HepG2 (cell line): ENCODE measurements around the gene PLBD2. TPM values are rescaled to one million over a fixed set of nuclear protein-coding genes. Genes with fewer than 3 reads are reported as not detected.

Experiments
- ADNP ChIP-seq: sonication (generic); formaldehyde crosslinking; IDR thresholded peaks from 2 replicates; pipeline ENCODE4 v1.4.0; 2020; ENCODE audit warnings: missing genetic modification reagents
- BCL6 ChIP-seq: IDR thresholded peaks from 2 replicates; pipeline ENCODE4 v1.6.1; 2016; ENCODE audit warnings: missing genetic modification reagents, missing compliant biosample characterization
- FUBP1 ChIP-seq: sonication (generic); formaldehyde crosslinking; IDR thresholded peaks from 2 replicates; pipeline ENCODE4 v1.5.1; 2020; ENCODE audit warnings: missing genetic modification reagents, mild to moderate bottlenecking, borderline replicate concordance
- HNF4A ChIP-seq: sonication (generic); formaldehyde crosslinking; IDR thresholded peaks from 2 replicates; pipeline ENCODE4 v1.4.0; 2020; ENCODE audit warnings: missing genetic modification reagents
- HNF4G ChIP-seq, 2 experiments: sonication (generic) in 1 of 2; formaldehyde crosslinking in 1 of 2; IDR thresholded peaks; 2 replicates each; pipeline versions ENCODE4 v1.4.0 to v1.6.1; 2011 to 2020; ENCODE audit warnings: borderline replicate concordance in 2 of 2, low read depth in 2 of 2, mild to moderate bottlenecking in 2 of 2, low read length in 1 of 2, missing genetic modification reagents in 1 of 2, moderate library complexity in 1 of 2
- HNRNPH1 ChIP-seq: fragments of 200-400 bp; formaldehyde crosslinking; optimal IDR thresholded peaks from 2 replicates; pipeline ENCODE3; 2017; ENCODE audit warnings: mild to moderate bottlenecking, low read depth, low read length
- JDP2 ChIP-seq: sonication (generic); formaldehyde crosslinking; IDR thresholded peaks from 2 replicates; pipeline ENCODE4 v1.8.1; 2022; ENCODE audit warnings: missing genetic modification reagents, borderline replicate concordance
- KAT8 ChIP-seq: IDR thresholded peaks from 2 replicates; pipeline ENCODE4 v1.6.1; 2016; ENCODE audit warnings: missing genetic modification reagents, missing compliant biosample characterization
- MAZ ChIP-seq, 2 experiments: sonication (generic) in 1 of 2; formaldehyde crosslinking in 1 of 2; IDR thresholded peaks; 2 replicates each; pipeline versions ENCODE4 v1.5.0 to v1.6.1; 2012 to 2020; ENCODE audit warnings: low read depth in 2 of 2, mild to moderate bottlenecking in 2 of 2, borderline replicate concordance in 1 of 2, improper control_type of control experiment in 1 of 2, low read length in 1 of 2, missing genetic modification reagents in 1 of 2, moderate library complexity in 1 of 2
- MEIS1 ChIP-seq: sonication (generic); formaldehyde crosslinking; IDR thresholded peaks from 2 replicates; pipeline ENCODE4 v1.9.0; 2021; ENCODE audit warnings: mild to moderate bottlenecking, missing genetic modification reagents, moderate library complexity, borderline replicate concordance
- MIER3 ChIP-seq: IDR thresholded peaks from 2 replicates; pipeline ENCODE4 v1.6.1; 2016; ENCODE audit warnings: missing compliant biosample characterization, borderline replicate concordance
- PHF5A ChIP-seq: IDR thresholded peaks from one replicate; pipeline ENCODE4 v1.6.1; 2018; ENCODE audit warnings: low read depth, missing genetic modification reagents; ENCODE audit not compliant: unreplicated experiment
- PHF8 ChIP-seq: sonication (generic); formaldehyde crosslinking; IDR thresholded peaks from 2 replicates; pipeline ENCODE4 v1.5.0; 2020; ENCODE audit warnings: missing genetic modification reagents
- TEAD2 ChIP-seq: sonication (generic); formaldehyde crosslinking; IDR thresholded peaks from 2 replicates; pipeline ENCODE4 v1.9.0; 2021; ENCODE audit warnings: missing genetic modification reagents
- ZBTB42 ChIP-seq: sonication (generic); formaldehyde crosslinking; IDR thresholded peaks from 2 replicates; pipeline ENCODE4 v1.5.0; 2020; ENCODE audit warnings: mild to moderate bottlenecking, missing genetic modification reagents
- ZFP36 ChIP-seq: fragments of 150-350 bp; IDR thresholded peaks from 2 replicates; pipeline ENCODE4 v1.6.1; 2018; ENCODE audit warnings: borderline replicate concordance, low read length, low read depth; ENCODE audit not compliant: partially characterized antibody
- ZMYM3 ChIP-seq: sonication (generic); formaldehyde crosslinking; IDR thresholded peaks from 2 replicates; pipeline ENCODE4 v1.5.1; 2020; ENCODE audit warnings: mild to moderate bottlenecking, missing genetic modification reagents
- ZNF280B ChIP-seq: sonication (generic); formaldehyde crosslinking; IDR thresholded peaks from 2 replicates; pipeline ENCODE4 v1.5.0; 2020; ENCODE audit warnings: missing genetic modification reagents, mild to moderate bottlenecking, borderline replicate concordance
- ZSCAN31 ChIP-seq: sonication (generic); formaldehyde crosslinking; IDR thresholded peaks from 2 replicates; pipeline ENCODE4 v1.5.0; 2020; ENCODE audit warnings: low read depth, mild to moderate bottlenecking, missing genetic modification reagents
- polyA plus RNA-seq, 8 experiments: library from polyadenylated mRNA; depleted of rRNA in 3 of 8; stranded (reverse) in 7 of 8; unstranded in 1 of 8; fragments of >200 nt; fragmentation: Illumina TruSeq in 4 of 8; extraction: Trizol in 4 of 8; gene quantifications; 2 replicates each; pipeline versions ENCODE4 v1.2.1 to v1.2.3, GENCODE V29; 2011 to 2016; ENCODE audit warnings: low read depth in 4 of 8, missing spikeins in 1 of 8, mixed read lengths in 1 of 8; ENCODE audit not compliant: insufficient read depth in 1 of 8
- total RNA-seq, 5 experiments: library from RNA; depleted of rRNA; stranded (reverse); fragments of >200 nt; fragmentation: Illumina TruSeq; extraction: Trizol; gene quantifications; 2 replicates each; pipeline ENCODE4 v1.2.3, GENCODE V29; 2016; ENCODE audit warnings: low read depth in 1 of 5
- TF ChIP-seq, protein P1 (sequence below): sonication (generic); formaldehyde crosslinking; IDR thresholded peaks from 2 replicates; pipeline ENCODE4 v1.8.1; 2023; ENCODE audit warnings: mild to moderate bottlenecking, inconsistent platforms, moderate library complexity, missing genetic modification reagents, borderline replicate concordance
- TF ChIP-seq, protein P2 (sequence below): sonication (generic); formaldehyde crosslinking; IDR thresholded peaks from 2 replicates; pipeline ENCODE4 v1.4.0; 2020; ENCODE audit warnings: mild to moderate bottlenecking, missing genetic modification reagents
- TF ChIP-seq, protein P3 (sequence below): sonication (generic); formaldehyde crosslinking; IDR thresholded peaks from 2 replicates; pipeline ENCODE4 v1.4.0; 2020; ENCODE audit warnings: missing genetic modification reagents

The PLBD2 gene
- total and polyA plus RNA-seq, 2 of the 13 experiments (the other 11 are each of a cell fraction or from before 2014, with no cell fraction given): 6.7 to 8.5 TPM

DNA sequence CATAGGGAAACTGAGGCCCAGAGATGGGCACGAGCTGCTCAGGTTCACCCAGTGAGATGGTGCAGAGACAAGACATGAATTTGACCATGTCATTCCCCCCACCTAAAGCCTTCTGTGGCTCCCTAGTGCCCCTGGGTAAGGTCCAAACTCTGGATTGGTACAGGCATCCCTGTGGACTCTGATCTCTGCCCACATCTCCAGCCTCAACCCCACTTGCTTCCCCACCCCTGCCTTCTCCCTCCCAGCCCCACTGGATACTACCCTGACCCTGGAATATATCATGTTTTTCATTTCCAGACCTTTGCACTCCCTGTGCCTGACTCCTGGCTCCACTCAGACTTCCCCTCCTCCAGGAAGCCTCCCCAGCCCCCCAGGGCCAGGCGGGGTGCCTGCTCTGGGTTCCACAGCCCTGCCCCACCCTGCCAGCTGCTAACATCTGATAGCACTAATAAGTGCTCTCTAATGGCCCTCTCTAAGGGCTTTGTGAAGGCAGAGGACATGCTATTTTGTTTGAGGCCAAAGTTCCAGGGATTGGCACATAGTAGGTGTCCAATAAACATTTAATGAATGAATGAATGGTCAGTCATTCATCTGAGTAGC lies 62.7 kb downstream of the PLBD2 start (continued):
- TF ChIP-seq, protein P1, sequence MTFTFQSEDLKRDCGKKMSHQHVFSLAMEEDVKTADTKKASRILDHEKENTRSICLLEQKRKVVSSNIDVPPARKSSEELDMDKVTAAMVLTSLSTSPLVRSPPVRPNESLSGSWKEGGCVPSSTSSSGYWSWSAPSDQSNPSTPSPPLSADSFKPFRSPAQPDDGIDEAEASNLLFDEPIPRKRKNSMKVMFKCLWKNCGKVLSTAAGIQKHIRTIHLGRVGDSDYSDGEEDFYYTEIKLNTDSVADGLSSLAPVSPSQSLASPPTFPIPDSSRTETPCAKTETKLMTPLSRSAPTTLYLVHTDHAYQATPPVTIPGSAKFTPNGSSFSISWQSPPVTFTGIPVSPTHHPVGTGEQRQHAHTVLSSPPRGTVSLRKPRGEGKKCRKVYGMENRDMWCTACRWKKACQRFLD (CRISPR knock-in tag): no peak
- no peak for TF ChIP-seq KAT8 (CRISPR knock-in tag)
- no peak for TF ChIP-seq PHF8 (CRISPR knock-in tag)
- no peak for TF ChIP-seq ZSCAN31 (CRISPR knock-in tag)
- TF ChIP-seq, protein P2, sequence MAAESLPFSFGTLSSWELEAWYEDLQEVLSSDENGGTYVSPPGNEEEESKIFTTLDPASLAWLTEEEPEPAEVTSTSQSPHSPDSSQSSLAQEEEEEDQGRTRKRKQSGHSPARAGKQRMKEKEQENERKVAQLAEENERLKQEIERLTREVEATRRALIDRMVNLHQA (CRISPR knock-in tag): no peak
- TF ChIP-seq, protein P3, sequence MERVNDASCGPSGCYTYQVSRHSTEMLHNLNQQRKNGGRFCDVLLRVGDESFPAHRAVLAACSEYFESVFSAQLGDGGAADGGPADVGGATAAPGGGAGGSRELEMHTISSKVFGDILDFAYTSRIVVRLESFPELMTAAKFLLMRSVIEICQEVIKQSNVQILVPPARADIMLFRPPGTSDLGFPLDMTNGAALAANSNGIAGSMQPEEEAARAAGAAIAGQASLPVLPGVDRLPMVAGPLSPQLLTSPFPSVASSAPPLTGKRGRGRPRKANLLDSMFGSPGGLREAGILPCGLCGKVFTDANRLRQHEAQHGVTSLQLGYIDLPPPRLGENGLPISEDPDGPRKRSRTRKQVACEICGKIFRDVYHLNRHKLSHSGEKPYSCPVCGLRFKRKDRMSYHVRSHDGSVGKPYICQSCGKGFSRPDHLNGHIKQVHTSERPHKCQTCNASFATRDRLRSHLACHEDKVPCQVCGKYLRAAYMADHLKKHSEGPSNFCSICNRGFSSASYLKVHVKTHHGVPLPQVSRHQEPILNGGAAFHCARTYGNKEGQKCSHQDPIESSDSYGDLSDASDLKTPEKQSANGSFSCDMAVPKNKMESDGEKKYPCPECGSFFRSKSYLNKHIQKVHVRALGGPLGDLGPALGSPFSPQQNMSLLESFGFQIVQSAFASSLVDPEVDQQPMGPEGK (CRISPR knock-in tag): peak; percentile 80
- TF ChIP-seq JDP2 (CRISPR knock-in tag): no peak
- TF ChIP-seq MEIS1 (CRISPR knock-in tag): no peak
- TF ChIP-seq MAZ (IDR thresholded peaks at IDR 0.05; ENCODE audit: borderline replicate concordance, low read depth, low read length): no peak
- TF ChIP-seq MAZ (CRISPR knock-in tag; IDR thresholded peaks at IDR 0.05; ENCODE audit: low read depth): no peak
- no peak for TF ChIP-seq PHF5A (CRISPR knock-in tag)
- peak; percentile 56; the same call in 1 of the 2 replicates for TF ChIP-seq HNF4G (IDR thresholded peaks at IDR 0.05; ENCODE audit: borderline replicate concordance, low read depth, low read length)
- TF ChIP-seq HNF4G (CRISPR knock-in tag; IDR thresholded peaks at IDR 0.05; ENCODE audit: borderline replicate concordance, low read depth): no peak
- peak; percentile 71; the same call in 1 of the 2 replicates for TF ChIP-seq ADNP (CRISPR knock-in tag)
- 0 out of 2 replicates have a peak, but pooled peaks have one; percentile 11 for TF ChIP-seq BCL6 (CRISPR knock-in tag)
- no peak for TF ChIP-seq ZNF280B (CRISPR knock-in tag)
- peak; percentile 52 for TF ChIP-seq ZFP36
- no peak for TF ChIP-seq HNRNPH1
- TF ChIP-seq ZMYM3: peak; percentile 66; the same call in 1 of the 2 replicates
- no peak for TF ChIP-seq MIER3 (CRISPR knock-in tag)
- peak; percentile 76 for TF ChIP-seq HNF4A
- no peak for TF ChIP-seq TEAD2 (CRISPR knock-in tag)
- no peak for TF ChIP-seq FUBP1
- no peak for TF ChIP-seq ZBTB42 (CRISPR knock-in tag)
